Epithelial cell of alveolus of lung (primary cell): Measurements from ENCODE around the gene SEMA6C. TPM values are rescaled to one million over a fixed set of nuclear protein-coding genes. Genes with fewer than 3 reads are reported as not detected.

ENCODE experiments used
- total RNA-seq: library from RNA; depleted of rRNA; stranded (reverse); fragments of >200 nt; gene quantifications from 2 replicates; pipeline ENCODE4 v1.2.1, GENCODE V29; 2015

Gene SEMA6C, protein sequence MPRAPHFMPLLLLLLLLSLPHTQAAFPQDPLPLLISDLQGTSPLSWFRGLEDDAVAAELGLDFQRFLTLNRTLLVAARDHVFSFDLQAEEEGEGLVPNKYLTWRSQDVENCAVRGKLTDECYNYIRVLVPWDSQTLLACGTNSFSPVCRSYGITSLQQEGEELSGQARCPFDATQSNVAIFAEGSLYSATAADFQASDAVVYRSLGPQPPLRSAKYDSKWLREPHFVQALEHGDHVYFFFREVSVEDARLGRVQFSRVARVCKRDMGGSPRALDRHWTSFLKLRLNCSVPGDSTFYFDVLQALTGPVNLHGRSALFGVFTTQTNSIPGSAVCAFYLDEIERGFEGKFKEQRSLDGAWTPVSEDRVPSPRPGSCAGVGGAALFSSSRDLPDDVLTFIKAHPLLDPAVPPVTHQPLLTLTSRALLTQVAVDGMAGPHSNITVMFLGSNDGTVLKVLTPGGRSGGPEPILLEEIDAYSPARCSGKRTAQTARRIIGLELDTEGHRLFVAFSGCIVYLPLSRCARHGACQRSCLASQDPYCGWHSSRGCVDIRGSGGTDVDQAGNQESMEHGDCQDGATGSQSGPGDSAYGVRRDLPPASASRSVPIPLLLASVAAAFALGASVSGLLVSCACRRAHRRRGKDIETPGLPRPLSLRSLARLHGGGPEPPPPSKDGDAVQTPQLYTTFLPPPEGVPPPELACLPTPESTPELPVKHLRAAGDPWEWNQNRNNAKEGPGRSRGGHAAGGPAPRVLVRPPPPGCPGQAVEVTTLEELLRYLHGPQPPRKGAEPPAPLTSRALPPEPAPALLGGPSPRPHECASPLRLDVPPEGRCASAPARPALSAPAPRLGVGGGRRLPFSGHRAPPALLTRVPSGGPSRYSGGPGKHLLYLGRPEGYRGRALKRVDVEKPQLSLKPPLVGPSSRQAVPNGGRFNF
- total RNA-seq = 1.7 and 5.5 TPM in 2 replicates

DNA sequence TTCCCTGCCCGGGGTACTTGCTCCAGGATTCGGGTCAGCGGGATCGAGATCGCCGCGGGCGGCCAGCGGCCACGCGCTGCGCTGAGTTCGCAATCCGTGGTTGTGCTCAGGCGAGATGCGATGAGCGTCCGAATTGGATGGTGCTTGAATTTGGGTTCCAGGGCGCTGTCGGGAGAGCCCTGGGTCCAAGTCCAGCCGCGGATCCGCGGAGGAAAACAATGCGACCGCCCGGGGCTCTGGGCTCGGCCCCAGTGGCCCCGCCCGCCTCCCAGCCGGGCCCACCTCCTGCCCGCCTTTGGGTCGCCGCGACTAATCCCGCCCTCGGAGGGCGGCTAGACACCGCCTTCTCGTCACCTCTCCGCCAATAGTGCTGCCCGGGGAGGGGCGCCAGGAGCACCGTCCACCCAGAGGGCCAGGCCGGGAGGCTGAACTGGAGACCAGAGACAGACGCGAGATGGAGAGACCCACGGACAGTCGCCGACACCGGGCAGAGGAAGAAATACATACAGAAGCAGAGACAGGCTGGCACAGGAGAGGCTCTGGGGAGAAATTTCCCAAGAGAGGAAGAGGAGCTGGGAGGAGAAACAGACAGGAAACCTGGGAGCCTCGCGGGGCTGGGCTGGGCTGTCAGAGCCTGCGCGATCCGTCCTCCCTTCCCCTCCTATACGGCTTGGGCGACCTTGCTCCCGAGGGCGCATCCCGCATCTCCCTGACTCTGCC is at the start of gene SEMA6C:
TSS of gene SEMA6C (minus strand) at position 220 of the 720 bp plus-strand sequence. CDS start 4,010 bp downstream, outside the sequence.

DNA sequence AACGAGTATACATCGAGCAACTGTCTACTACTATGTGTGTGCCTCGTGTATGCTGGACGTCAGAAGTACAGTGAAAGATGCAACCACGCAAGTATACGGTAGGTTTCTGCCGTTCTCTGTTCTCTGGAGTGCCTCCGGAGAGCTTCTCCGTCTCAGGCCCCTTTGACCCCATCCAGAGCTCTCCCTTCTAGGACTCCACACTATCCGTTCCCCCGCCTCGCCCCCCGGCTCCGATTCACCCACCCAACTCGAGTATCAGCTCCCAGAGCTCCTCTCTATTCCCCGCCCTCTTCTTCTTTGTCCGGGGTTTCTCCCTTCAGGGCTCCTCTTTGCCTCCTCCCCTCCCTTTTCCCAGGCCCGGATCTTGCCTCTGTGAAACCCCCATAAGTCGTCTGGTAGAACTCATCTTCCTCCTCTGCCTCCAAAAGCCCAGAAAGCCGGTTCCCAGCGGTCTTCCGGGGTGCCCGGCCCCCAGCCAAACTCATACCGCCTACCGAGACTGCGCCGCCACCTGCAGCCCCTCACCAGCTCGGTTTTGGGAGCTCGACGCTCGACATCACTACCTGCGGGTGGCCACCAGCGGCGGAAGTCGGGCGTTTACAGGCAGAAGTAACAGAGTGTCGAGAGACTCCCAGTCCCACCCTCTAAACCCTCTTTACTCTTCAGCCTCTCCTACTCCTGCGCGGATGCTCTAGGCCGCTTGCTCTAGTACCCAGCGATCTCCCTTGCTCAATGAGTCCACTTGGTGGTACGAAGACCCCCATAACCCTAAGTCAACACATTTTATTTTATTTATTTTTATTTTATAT is 43.4 kb upstream of the SEMA6C start, which contains the start of gene VPS72:
TSS of gene VPS72 (minus strand) at position 561 of the 809 bp plus-strand sequence. CDS start at position 485, 76 bp downstream.

DNA sequence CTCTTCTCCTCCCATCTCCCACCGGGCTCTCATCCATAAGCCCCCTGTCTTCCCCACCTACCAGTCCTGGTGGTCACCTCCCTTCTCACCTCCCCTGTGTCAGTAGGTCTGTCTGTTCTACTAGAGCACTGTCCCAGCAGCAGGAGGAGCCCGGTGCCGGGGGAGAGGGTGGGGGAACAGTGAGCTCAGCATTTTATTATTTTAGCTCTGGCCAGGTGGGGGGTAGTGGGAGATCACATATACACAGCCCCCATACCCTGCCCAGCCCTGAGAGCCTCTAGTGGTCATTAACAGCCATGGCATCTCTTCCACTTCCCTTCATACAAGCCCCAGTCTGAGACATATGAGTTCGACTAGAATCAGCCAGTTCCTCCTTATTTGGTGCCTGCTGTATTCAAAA is 29.4 kb upstream of the SEMA6C start, which contains the start of gene TMOD4:
TSS of gene TMOD4 (minus strand) at position 119 of the 400 bp plus-strand sequence. CDS start 1,106 bp downstream, outside the sequence.

DNA sequence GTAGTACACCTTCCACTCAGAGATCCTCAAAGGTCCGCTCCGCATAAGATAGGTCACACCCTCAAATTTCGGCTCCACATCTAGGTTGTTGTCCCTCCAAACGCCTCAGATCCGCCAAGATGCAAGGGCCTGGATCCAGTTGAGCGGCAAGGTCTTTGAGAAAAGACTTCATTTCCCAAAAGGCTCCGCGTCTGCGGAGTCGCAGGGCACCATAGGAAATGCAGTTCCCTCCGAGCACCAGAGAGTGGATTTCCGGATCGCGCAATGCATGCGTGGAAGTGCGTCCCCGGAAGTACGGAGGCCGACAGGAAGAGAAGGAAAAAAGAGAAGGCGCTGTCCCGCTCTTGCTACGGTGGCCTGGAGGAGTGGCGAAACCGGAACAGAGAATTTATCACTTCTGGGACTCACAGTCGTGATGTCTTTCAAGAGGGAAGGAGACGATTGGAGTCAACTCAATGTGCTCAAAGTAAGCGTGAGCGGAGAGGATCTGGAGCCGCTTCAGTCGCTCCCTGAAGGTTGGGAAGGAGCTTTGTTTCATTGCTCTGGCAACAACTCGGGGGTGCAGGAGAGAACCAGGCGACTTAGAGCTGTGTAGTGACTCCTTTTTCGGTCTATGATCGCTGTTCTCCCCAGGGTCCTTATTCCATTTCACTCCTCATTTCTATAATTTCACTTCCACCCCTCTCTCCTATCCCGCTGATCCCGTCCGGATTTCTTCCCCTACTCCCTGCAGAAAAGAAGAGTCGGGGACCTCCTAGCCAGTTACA is 19.5 kb upstream of the SEMA6C start, which contains the start of the genes LYSMD1 and SCNM1:
TSS of gene LYSMD1 (minus strand) at position 165 of the 767 bp plus-strand sequence. CDS start 644 bp downstream, outside the sequence.
TSS of gene SCNM1 (plus strand) at position 407 of the 767 bp plus-strand sequence. CDS start at position 416, 9 bp downstream.

DNA sequence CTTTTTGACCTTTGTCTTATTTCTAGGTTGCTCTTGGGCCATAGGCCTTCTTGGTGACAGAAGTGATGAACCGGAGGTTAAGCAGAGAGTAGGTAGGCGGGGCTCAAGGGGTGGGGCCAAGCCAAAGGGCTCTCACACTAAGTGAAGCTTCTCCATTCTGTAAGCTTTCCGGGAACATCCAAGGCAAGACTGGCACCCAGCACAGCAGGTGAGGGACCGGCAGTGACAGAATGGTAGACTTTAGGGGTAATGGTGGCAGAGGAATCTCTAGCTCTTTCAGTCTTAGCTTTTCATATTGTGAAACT is 10.0 kb upstream of the SEMA6C start, which contains the start of gene TNFAIP8L2:
TSS of gene TNFAIP8L2 (plus strand) at position 135 of the 305 bp plus-strand sequence. CDS start 2,049 bp downstream, outside the sequence.

Other genes starting within 250 kb of the SEMA6C start
- gene SETDB1, start 220.3 kb downstream of the SEMA6C start, total RNA-seq = 20.0 and 24.9 TPM in 2 replicates
- gene CERS2, start 171.8 kb downstream of the SEMA6C start, total RNA-seq = 124 and 274 TPM in 2 replicates
- gene ANXA9, start 164.3 kb downstream of the SEMA6C start, total RNA-seq = 0.13 TPM in 1 of 2 replicates, not detected in the other
- gene MINDY1, start 139.7 kb downstream of the SEMA6C start, total RNA-seq = 7.8 and 18.1 TPM in 2 replicates
- gene PRUNE1, start 138.2 kb downstream of the SEMA6C start, total RNA-seq = 11.8 and 28.0 TPM in 2 replicates
- gene BNIPL, start 110.0 kb downstream of the SEMA6C start, total RNA-seq = 0.13 and 2.3 TPM in 2 replicates
- 3.0 and 3.9 TPM in 2 replicates for gene C1orf56, start 98.9 kb downstream of the SEMA6C start, total RNA-seq
- 39.0 and 43.8 TPM in 2 replicates for gene CDC42SE1, start 87.0 kb downstream of the SEMA6C start, total RNA-seq
- gene MLLT11, start 86.2 kb downstream of the SEMA6C start, total RNA-seq = 5.8 and 19.0 TPM in 2 replicates
- 4.5 and 5.7 TPM in 2 replicates for gene GABPB2, start 75.9 kb downstream of the SEMA6C start, total RNA-seq
- gene TNFAIP8L2, start 10.0 kb upstream of the SEMA6C start, total RNA-seq = not detected in 2 replicates
- gene LYSMD1, start 19.3 kb upstream of the SEMA6C start, total RNA-seq = 6.2 and 11.7 TPM in 2 replicates
- 29.5 and 31.0 TPM in 2 replicates for gene SCNM1, start 19.5 kb upstream of the SEMA6C start, total RNA-seq
- not detected in 2 replicates for gene TMOD4, start 29.4 kb upstream of the SEMA6C start, total RNA-seq
- gene VPS72, start 43.6 kb upstream of the SEMA6C start, total RNA-seq = 42.7 and 52.9 TPM in 2 replicates
- 42.2 and 43.2 TPM in 2 replicates for gene PIP5K1A, start 51.9 kb upstream of the SEMA6C start, total RNA-seq
- 124 and 156 TPM in 2 replicates for gene PSMD4, start 108.1 kb upstream of the SEMA6C start, total RNA-seq
- 17.6 and 29.0 TPM in 2 replicates for gene ZNF687, start 135.7 kb upstream of the SEMA6C start, total RNA-seq
- gene PI4KB, start 180.8 kb upstream of the SEMA6C start, total RNA-seq = 48.6 and 60.4 TPM in 2 replicates
- gene RFX5, start 200.6 kb upstream of the SEMA6C start, total RNA-seq = 22.2 and 25.4 TPM in 2 replicates
- gene SELENBP1, start 226.1 kb upstream of the SEMA6C start, total RNA-seq = 27.0 and 118 TPM in 2 replicates